Cardiac muscle cell (in vitro differentiated cells and primary cell): Measurements from ENCODE around the gene RERE. TPM values are rescaled to one million over a fixed set of nuclear protein-coding genes. Genes with fewer than 3 reads are reported as not detected.

Experiments used
- DNase-seq, 2 donors: peaks; one replicate each; pipeline versions ENCODE4 v3.0.0 to v3.0.0-alpha.2; 2010 to 2017; ENCODE audit warnings: low read depth in 1 of 2, low spot score in 1 of 2
- H3K27ac ChIP-seq: fragments of 200-600 bp; sonication (generic); 2 replicates; pipeline ENCODE4 v1.5.1; 2016
- H3K27me3 ChIP-seq: fragments of 200-600 bp; sonication (generic); 2 replicates; pipeline ENCODE4 v1.6.0; 2016; ENCODE audit warnings: control low read depth
- H3K36me3 ChIP-seq: fragments of 200-600 bp; sonication (generic); 2 replicates; pipeline ENCODE4 v1.5.1; 2016; ENCODE audit warnings: control low read depth
- H3K4me1 ChIP-seq: fragments of 200-600 bp; sonication (generic); 2 replicates; pipeline ENCODE4 v1.8.1; 2017; ENCODE audit warnings: low read depth, mild to moderate bottlenecking, mixed run types
- H3K4me3 ChIP-seq: fragments of 200-600 bp; sonication (generic); 2 replicates; pipeline ENCODE4 v1.5.1; 2016; ENCODE audit warnings: mild to moderate bottlenecking
- H3K9me3 ChIP-seq: fragments of 200-600 bp; sonication (generic); 2 replicates; pipeline ENCODE4 v1.5.1; 2017; ENCODE audit warnings: low read depth, mild to moderate bottlenecking, control low read depth
- CTCF ChIP-seq: IDR thresholded peaks from 2 replicates; pipeline ENCODE4 v1.5.1; 2012; ENCODE audit warnings: low read depth, mild to moderate bottlenecking, low read length
- polyA plus RNA-seq: library from polyadenylated mRNA; unstranded; fragments of >200 nt; fragmentation: Nextera tagmentation; extraction: Ambion mirVana; gene quantifications from 2 replicates; pipeline ENCODE4 v1.2.1, GENCODE V29; 2016
- total RNA-seq: library from RNA; depleted of rRNA; stranded (reverse); fragments of >200 nt; gene quantifications from 2 replicates; pipeline ENCODE4 v1.2.3, GENCODE V29; 2016

The RERE gene
- total and polyA plus RNA-seq, 2 experiments from 2014 or later = 72.5 to 81.0 TPM

GRCh38 chr1:8463144-8463927 lies 354.1 kb downstream of the RERE start:
- no peak for TF ChIP-seq CTCF
- Histone ChIP-seq H3K4me3 (no peak overlapping the region), H3K27me3 (no peaks in the 10 kb centered on the region), H3K9me3 (no peaks in the 10 kb centered on the region), H3K36me3 (no peaks in the 10 kb centered on the region), H3K4me1 (peaks cover 32% of the 10 kb centered on the region), H3K27ac (peak overlapping the region; percentile 92)
- peak; percentile 53 to 88 for DNase-seq

DNA sequence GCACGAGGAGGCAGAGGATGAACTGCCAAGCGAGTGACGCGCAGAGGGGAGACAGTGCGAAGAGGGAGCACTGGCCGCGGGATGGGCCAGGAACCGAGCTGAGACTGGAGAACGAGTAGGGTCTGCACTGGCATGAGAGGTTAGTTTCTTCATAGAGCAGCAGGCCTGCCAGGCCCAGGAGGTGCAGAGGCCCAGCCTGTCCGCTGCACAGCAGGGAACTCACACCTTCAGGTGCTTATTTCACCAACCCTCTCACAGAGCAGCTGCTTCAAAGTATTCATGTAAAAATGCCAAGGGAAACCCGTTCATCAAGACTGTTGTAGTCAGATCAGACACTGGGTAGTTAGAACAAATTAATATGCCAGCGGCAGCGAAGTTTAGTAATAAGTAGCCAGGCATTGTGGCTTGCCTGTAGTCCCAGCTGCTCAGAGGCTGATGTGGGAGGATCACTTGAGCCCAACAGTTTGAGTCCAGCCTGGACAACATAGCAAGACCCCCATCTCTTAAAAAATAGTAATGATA lies 355.0 kb downstream of the RERE start:
- Histone ChIP-seq H3K36me3 (no peaks in the 10 kb centered on the region), H3K9me3 (no peaks in the 10 kb centered on the region), H3K4me1 (peaks cover 34% of the 10 kb centered on the region), H3K27me3 (no peaks in the 10 kb centered on the region), H3K27ac (peak overlapping the region; percentile 92), H3K4me3 (no peak overlapping the region)
- no peak for DNase-seq
- TF ChIP-seq CTCF = no peak

- Histone ChIP-seq H3K27me3 (no peaks in the 10 kb centered on the region), H3K36me3 (no peaks in the 10 kb centered on the region)
- DNase-seq = no peak
These were observed 355.9 kb downstream of the RERE start for GRCh38 chr1:8461351-8462110.

DNA sequence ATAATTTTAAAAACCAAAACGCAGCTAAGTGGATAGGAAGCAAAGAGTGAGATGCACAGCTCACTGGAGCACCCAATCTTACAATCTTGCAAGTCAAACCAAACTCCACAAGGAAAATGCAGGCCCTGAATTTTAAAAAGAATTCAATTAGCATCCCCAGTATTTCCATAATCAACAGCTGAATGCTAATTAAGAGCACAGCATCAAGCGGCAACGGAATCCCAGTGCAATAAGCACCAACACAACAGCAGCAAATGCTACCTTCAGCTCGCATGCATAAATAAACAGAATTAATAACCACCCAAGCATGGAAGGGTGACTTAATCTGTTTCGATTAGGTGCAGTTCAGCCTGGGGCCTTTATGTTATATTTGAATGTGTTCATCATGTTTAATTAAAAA lies 356.7 kb downstream of the RERE start:
- H3K27ac ChIP-seq = no peak overlapping the region
- TF ChIP-seq CTCF = no peak
- H3K4me1 ChIP-seq = peaks cover 39% of the 10 kb centered on the region
- DNase-seq = no peak
- H3K27me3 ChIP-seq = no peaks in the 10 kb centered on the region
- no peaks in the 10 kb centered on the region for H3K9me3 ChIP-seq
- H3K4me3 ChIP-seq = no peak overlapping the region
- no peaks in the 10 kb centered on the region for H3K36me3 ChIP-seq

More at GRCh38 chr1:8461351-8462110, 355.9 kb downstream of the RERE start:
- H3K4me3 ChIP-seq = no peak overlapping the region
- peaks cover 39% of the 10 kb centered on the region for H3K4me1 ChIP-seq
- no peak for TF ChIP-seq CTCF
- peak overlapping the region; percentile 92 for H3K27ac ChIP-seq
- H3K9me3 ChIP-seq = no peaks in the 10 kb centered on the region

GRCh38 chr1:8460132-8460544 lies 357.3 kb downstream of the RERE start:
- TF ChIP-seq CTCF = no peak
- H3K27me3 ChIP-seq = no peaks in the 10 kb centered on the region
- no peaks in the 10 kb centered on the region for H3K36me3 ChIP-seq
- no peak for DNase-seq
- H3K27ac ChIP-seq = no peak overlapping the region
- H3K4me3 ChIP-seq = no peak overlapping the region
- H3K9me3 ChIP-seq = no peaks in the 10 kb centered on the region
- H3K4me1 ChIP-seq = peaks cover 38% of the 10 kb centered on the region
